ENCODE measurements around the gene UBE2I.

The UBE2I gene

DNA sequence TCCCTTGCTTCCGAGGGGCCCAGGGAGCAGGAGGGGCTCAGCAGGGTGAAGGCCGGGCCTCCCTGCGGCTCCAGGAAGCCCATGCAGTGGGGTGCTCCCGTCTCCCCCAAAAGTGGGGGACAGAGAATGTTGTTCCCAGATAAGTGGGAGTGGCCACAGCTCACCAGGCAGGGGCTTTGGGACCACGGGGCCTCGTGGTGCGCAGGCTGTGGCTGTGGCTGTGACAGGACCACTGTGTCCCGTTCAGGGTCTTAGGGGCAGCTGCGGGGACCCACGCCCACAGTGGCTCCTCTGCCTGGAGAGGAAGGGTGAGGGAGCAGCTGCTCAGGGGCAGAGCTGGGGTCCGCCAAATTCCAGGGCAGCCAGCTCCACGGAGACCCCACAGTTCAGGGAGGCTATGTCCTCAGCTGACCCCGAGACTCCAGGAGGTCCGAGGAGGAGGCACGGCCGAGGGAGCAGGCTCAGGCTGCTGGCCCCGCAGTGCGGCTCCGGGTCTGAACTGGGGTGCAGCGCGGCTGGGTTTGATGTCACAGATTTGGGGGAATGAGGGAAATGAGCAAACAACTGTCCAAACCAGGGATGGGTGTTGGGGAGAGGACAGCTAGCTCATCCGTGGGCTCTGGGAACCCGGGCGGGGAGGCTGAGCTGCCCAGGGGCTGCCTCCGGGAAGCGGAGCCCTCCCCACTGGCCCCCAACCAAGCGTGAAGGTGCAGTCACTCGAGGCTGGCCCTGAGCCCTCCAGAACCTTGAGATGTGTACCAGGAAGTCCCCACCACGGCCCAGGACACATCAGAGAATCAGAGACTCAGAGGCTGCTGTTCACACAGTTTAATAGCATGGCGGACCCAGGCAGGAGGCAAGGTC is 30.1 kb upstream of the UBE2I start:
- H3K4me1 ChIP-seq (ENCODE audit: insufficient read depth, low read length): no peaks in the 10 kb centered on the region
- H3K9me3 ChIP-seq (ENCODE audit: insufficient read depth, low read depth, low read length): no peaks in the 10 kb centered on the region
- H3K9ac ChIP-seq (ENCODE audit: low read depth, low read length): no peak overlapping the region
- no peak overlapping the region for H3K27ac ChIP-seq (ENCODE audit: low read length)
- H3K4me3 ChIP-seq (ENCODE audit: low read length): no peak overlapping the region
- H3K36me3 ChIP-seq (ENCODE audit: insufficient read depth, low read depth, low read length): no peaks in the 10 kb centered on the region
- peaks cover 6% of the 10 kb centered on the region; the same call in 1 of the 2 replicates for H3K27me3 ChIP-seq (ENCODE audit: insufficient read depth, low read length)

DNA sequence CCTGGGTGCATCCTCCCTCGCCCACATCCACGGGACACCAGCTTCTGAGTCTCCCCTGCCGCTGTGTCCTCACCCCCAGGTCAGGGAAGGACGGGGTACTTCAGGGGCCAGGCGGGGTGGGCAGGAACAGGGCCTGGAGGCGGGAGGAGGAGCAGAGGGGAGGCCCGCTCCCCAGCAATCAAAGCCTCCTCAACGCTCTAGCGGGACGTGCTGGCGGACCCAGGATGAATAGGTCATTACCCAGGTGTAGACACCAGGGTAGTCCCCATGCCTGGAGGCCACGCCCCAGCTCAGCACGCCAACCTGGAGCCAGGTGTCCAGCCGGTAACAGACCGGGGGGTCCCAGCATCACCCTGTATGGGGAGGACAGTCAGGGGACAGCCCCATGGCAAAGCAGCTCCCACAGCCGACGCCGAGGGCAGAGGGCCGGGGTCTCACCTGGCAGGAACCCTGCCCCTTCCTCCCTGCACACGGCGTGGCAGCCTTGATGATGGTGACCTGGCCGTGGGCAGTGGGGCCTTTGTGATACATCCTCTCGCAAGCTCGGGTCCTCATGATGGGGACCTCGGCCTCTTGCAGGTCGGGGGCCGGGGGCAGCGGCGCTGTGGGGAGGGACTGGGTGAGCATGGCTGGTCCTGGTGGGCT is 29.4 kb upstream of the UBE2I start:
- no peak overlapping the region for H3K9ac ChIP-seq (ENCODE audit: low read depth, low read length)
- peaks cover 6% of the 10 kb centered on the region; the same call in 1 of the 2 replicates for H3K27me3 ChIP-seq (ENCODE audit: insufficient read depth, low read length)
- no peaks in the 10 kb centered on the region for H3K4me1 ChIP-seq (ENCODE audit: insufficient read depth, low read length)

DNA sequence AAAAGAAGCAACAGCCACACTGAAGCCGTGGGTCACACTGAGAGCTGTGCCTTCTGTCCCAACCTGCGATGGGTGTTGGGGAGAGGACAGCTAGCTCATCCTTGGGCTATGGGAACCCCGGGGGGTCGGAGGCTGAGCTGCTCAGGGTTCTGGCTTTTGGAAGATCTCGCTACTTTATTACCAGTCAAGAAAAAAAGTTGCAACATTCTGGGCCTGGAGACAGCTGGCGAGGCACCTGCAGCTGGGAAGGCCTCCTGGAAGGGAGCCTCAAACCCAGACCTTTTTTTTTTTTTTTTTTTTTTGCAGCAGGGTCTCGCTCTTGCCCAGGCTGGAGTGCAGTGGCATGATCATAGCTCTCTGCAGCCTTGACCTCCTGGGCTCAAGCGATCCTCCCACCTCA is 28.7 kb upstream of the UBE2I start:
- Histone ChIP-seq H3K27me3 (ENCODE audit: insufficient read depth, low read length) (peaks cover 6% of the 10 kb centered on the region; the same call in 1 of the 2 replicates), H3K4me1 (ENCODE audit: insufficient read depth, low read length) (no peaks in the 10 kb centered on the region), H3K9ac (ENCODE audit: low read depth, low read length) (no peak overlapping the region), H3K4me3 (ENCODE audit: low read length) (no peak overlapping the region), H3K27ac (ENCODE audit: low read length) (no peak overlapping the region), H3K9me3 (ENCODE audit: insufficient read depth, low read depth, low read length) (no peaks in the 10 kb centered on the region), H3K36me3 (ENCODE audit: insufficient read depth, low read depth, low read length) (no peaks in the 10 kb centered on the region)

More for the DNA sequence above, 29.4 kb upstream of the UBE2I start:
- no peak overlapping the region for H3K4me3 ChIP-seq (ENCODE audit: low read length)
- no peak overlapping the region for H3K27ac ChIP-seq (ENCODE audit: low read length)
- H3K9me3 ChIP-seq (ENCODE audit: insufficient read depth, low read depth, low read length): no peaks in the 10 kb centered on the region
- no peaks in the 10 kb centered on the region for H3K36me3 ChIP-seq (ENCODE audit: insufficient read depth, low read depth, low read length)

DNA sequence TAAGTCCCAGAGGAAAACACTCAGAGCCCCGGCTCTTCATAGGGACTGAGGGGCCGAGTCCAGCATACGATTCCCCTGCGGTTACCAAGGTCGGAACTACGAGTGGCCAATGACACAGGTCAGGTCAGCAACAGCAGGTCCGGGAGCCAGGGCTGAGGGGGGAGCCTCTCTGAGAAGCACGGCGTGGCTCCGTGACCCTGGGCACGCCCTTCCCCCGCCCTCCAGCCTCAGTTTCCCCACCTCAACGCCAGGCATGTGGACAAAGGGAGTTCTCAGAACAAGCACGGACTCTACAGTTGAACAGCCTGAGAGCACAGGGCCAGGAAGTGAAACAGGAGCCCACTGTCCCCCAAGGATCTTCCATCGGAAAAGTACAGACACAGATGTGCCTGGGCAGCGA is 27.9 kb upstream of the UBE2I start:
- Histone ChIP-seq H3K36me3 (ENCODE audit: insufficient read depth, low read depth, low read length) (no peaks in the 10 kb centered on the region), H3K4me3 (ENCODE audit: low read length) (no peak overlapping the region), H3K27me3 (ENCODE audit: insufficient read depth, low read length) (peaks cover 7% of the 10 kb centered on the region; the same call in 1 of the 2 replicates), H3K9me3 (ENCODE audit: insufficient read depth, low read depth, low read length) (no peaks in the 10 kb centered on the region), H3K27ac (ENCODE audit: low read length) (no peak overlapping the region), H3K4me1 (ENCODE audit: insufficient read depth, low read length) (no peaks in the 10 kb centered on the region), H3K9ac (ENCODE audit: low read depth, low read length) (no peak overlapping the region)

DNA sequence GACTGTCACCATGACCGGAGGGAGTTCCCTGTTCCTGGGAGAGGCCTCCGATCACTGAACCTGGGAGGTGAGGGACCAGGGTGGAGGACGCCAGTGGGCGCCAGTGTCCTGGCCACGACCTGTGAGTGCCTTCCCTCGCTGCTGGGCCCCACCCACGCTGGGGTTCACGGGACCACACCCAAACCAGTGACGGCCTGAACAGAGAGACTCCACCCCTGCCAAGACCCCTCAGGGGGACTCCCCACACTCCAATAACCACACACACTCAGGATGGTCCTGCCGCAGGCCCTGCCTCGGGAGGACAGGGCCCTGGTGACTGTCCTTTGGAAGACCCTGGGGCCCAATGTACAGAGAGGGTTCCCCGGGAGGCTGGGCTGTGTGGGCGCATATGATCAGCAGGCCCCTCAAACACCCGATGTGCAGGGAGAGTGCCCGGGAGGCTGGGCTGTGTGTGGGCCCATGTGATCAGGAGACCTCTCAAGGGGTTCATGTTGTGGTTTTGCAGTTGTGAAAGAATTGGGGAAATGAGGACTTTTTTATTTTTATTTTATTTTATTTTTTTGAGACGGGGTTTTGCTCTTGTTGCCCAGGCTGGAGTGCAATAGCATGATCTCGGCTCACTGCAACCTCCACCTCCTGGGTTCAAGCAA is 27.0 kb upstream of the UBE2I start:
- Histone ChIP-seq H3K4me3 (ENCODE audit: low read length) (no peak overlapping the region), H3K27me3 (ENCODE audit: insufficient read depth, low read length) (peaks cover 12% of the 10 kb centered on the region), H3K36me3 (ENCODE audit: insufficient read depth, low read depth, low read length) (no peaks in the 10 kb centered on the region), H3K27ac (ENCODE audit: low read length) (no peak overlapping the region), H3K9ac (ENCODE audit: low read depth, low read length) (no peak overlapping the region), H3K9me3 (ENCODE audit: insufficient read depth, low read depth, low read length) (no peaks in the 10 kb centered on the region), H3K4me1 (ENCODE audit: insufficient read depth, low read length) (no peaks in the 10 kb centered on the region)

DNA sequence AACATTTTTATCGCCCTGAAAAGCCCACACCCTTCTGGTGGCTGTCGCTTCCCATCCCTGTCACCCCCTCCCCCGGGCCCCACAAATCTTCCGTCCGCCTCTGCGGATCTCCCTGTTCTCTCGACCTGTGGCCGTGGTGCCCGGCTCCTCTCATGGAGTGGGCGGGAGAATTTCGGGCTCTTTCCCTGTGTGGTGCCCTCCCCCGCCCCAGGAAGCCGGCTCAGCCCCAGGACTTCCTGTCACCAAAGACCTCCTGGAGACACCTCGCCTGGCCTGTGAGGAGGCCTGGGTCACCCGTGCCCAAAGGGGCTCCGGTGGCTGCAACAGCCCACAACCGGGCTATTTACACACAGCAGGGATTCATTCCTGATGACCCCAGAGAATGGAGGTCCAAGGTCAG is 26.1 kb upstream of the UBE2I start:
- H3K4me1 ChIP-seq (ENCODE audit: insufficient read depth, low read length): no peaks in the 10 kb centered on the region
- peaks cover 21% of the 10 kb centered on the region for H3K27me3 ChIP-seq (ENCODE audit: insufficient read depth, low read length)
- no peaks in the 10 kb centered on the region for H3K36me3 ChIP-seq (ENCODE audit: insufficient read depth, low read depth, low read length)
- H3K9me3 ChIP-seq (ENCODE audit: insufficient read depth, low read depth, low read length): no peaks in the 10 kb centered on the region
- H3K27ac ChIP-seq (ENCODE audit: low read length): no peak overlapping the region
- no peak overlapping the region for H3K4me3 ChIP-seq (ENCODE audit: low read length)
- no peak overlapping the region for H3K9ac ChIP-seq (ENCODE audit: low read depth, low read length)

DNA sequence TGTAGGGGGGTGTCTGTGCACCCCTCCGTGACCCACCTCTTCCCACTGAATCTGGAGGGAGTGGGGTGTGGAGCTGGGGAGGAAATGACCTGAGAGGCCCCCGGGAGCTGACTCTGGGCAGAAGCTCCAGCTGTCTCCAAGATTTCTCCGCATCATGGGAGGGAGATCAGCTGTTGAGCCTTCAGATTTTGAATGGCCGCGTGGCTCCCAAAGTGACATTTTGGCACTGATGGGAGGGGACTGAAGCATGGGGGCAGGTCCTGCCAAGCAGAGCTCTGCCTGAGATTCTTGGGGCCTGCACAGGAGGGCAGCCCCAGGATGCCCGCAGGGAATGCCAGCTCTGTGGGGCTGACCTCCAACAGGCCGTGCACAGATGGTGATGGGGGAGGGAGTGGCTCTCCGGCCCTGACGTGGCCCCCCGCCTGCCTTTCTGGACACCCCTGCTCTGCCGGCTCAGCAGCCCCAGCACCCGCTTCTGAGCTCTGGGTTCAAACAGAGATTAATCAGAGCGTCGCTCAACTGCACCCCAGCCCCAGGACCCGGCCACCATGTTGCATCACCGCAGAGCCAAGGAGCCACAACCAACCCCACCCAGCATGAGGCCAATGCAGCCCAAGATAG is 25.3 kb upstream of the UBE2I start:
- no peaks in the 10 kb centered on the region for H3K36me3 ChIP-seq (ENCODE audit: insufficient read depth, low read depth, low read length)
- no peak overlapping the region for H3K9ac ChIP-seq (ENCODE audit: low read depth, low read length)

DNA sequence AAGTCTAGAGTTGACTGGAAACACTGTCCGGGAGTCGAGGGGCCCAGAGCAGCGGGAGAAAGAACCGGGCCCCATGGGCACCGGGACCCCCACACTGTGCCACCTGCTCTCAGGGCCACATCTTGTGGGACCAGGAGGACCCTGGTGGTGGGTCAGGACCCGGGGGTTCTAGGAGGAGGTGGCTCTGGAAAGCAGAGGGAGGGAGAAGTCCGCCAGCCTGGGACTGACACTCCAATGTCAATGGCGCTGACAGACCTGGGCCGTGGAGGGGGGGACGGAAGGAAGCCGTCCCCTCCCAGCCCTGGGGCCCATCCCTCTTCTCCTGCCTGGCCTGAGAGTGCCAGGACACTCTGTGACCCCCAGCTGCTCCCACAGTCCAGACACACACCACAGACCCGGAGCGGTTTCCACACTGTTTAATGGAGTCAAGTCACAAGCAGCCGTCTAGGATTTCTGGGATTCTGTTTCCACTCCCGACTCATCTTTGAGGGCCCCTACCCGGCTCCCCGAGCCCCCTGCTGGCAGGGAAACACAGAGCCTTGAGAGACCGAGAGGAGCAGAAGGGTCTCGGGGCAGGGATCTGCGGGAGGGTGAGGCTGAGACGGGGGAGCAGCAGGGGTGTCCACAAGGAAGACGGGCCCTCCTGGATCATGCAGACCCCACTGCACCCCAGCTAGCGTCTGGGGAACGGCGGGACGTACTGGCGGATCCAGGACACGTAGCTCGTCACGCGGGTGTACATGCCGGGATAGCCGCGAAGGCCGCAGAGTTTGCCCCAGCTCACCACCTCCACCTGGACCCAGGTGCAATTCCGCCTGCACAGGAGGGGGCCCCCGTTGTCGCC is 23.5 kb upstream of the UBE2I start:
- peaks cover 6% of the 10 kb centered on the region; the same call in 1 of the 2 replicates for H3K4me1 ChIP-seq (ENCODE audit: insufficient read depth, low read length)
- H3K27ac ChIP-seq (ENCODE audit: low read length): no peak overlapping the region
- H3K4me3 ChIP-seq (ENCODE audit: low read length): no peak overlapping the region
- peaks cover 47% of the 10 kb centered on the region for H3K27me3 ChIP-seq (ENCODE audit: insufficient read depth, low read length)
- H3K36me3 ChIP-seq (ENCODE audit: insufficient read depth, low read depth, low read length): no peaks in the 10 kb centered on the region
- H3K9me3 ChIP-seq (ENCODE audit: insufficient read depth, low read depth, low read length): no peaks in the 10 kb centered on the region
- no peak overlapping the region for H3K9ac ChIP-seq (ENCODE audit: low read depth, low read length)

More for the DNA sequence above, 25.3 kb upstream of the UBE2I start:
- Histone ChIP-seq H3K9me3 (ENCODE audit: insufficient read depth, low read depth, low read length) (no peaks in the 10 kb centered on the region), H3K27ac (ENCODE audit: low read length) (no peak overlapping the region), H3K4me1 (ENCODE audit: insufficient read depth, low read length) (no peaks in the 10 kb centered on the region), H3K27me3 (ENCODE audit: insufficient read depth, low read length) (peaks cover 29% of the 10 kb centered on the region), H3K4me3 (ENCODE audit: low read length) (no peak overlapping the region)

DNA sequence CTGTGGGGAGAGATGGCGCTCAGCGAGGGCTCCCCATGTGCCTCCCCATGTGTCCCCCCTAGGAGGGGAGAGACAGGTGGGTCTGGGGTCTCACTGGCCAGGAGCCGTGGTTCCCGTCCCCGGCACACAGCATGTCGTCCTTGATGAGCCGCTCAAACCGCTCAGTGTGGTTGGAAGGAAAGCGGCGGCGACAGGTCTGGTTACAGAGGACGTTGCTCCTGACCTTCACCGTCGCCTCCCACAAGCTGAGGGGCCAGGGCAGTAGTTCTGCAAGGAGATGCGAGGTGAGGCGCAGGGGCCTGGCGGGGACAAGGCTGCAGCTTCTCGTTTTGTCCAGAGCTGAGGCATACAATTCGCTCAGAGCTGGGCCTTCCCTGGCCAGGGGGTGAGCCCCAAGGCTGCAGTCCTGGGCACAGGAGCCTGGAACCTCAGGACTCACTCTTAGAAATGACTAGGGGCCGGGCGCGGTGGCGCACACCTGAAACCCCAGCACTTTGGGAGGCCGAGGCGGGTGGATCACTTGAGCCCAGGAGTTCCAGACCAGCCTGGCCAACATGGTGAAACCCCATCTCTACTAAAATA is 22.8 kb upstream of the UBE2I start:
- no peak overlapping the region for H3K27ac ChIP-seq (ENCODE audit: low read length)
- H3K9me3 ChIP-seq (ENCODE audit: insufficient read depth, low read depth, low read length): no peaks in the 10 kb centered on the region
- H3K4me1 ChIP-seq (ENCODE audit: insufficient read depth, low read length): peaks cover 6% of the 10 kb centered on the region; the same call in 1 of the 2 replicates
- H3K36me3 ChIP-seq (ENCODE audit: insufficient read depth, low read depth, low read length): no peaks in the 10 kb centered on the region
- H3K27me3 ChIP-seq (ENCODE audit: insufficient read depth, low read length): peaks cover 54% of the 10 kb centered on the region
- H3K4me3 ChIP-seq (ENCODE audit: low read length): no peak overlapping the region
- H3K9ac ChIP-seq (ENCODE audit: low read depth, low read length): no peak overlapping the region

DNA sequence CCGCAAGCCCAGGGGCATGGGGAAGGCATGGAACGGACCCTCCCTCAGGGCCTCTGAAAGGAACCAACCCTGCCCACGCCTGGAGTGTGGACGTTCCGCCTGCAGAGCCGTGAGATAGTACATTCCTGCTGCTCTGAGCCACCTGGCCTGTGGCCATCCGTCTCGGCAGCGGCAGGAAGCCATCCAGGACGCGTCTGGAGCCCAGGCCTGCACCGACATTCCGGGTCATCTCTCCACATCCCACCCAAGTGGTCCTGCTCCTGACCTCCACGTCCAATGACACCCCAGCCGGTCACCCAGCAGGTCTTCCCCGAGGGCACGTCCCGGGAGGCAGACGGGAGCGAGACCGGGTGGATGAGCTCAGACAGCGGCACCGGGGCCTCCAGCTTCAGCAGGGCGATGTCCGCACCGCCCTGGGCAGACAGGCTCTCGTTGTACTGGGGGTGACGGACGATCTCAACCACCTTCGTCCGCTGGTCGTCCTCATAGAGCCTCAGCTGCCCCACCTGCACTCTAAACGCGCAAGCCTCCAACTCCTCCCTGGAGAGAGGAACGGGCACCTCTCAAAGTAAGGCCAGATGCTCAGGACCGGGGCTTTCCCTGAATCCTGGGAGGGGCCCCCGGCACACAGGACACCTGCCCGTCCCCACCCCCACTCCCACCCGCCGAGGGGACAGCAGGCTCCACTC is 21.3 kb upstream of the UBE2I start:
- no peaks in the 10 kb centered on the region for H3K9me3 ChIP-seq (ENCODE audit: insufficient read depth, low read depth, low read length)

More for the DNA sequence above, 21.3 kb upstream of the UBE2I start:
- Histone ChIP-seq H3K27me3 (ENCODE audit: insufficient read depth, low read length) (peaks cover 59% of the 10 kb centered on the region), H3K9ac (ENCODE audit: low read depth, low read length) (no peak overlapping the region), H3K36me3 (ENCODE audit: insufficient read depth, low read depth, low read length) (no peaks in the 10 kb centered on the region), H3K4me1 (ENCODE audit: insufficient read depth, low read length) (peaks cover 6% of the 10 kb centered on the region; the same call in 1 of the 2 replicates), H3K27ac (ENCODE audit: low read length) (no peak overlapping the region), H3K4me3 (ENCODE audit: low read length) (no peak overlapping the region)
